ENCODE measurements around the gene PSD2. TPM values are rescaled to one million over a fixed set of nuclear protein-coding genes. Genes with fewer than 3 reads are reported as not detected.

PSD2 gene
- total and polyA plus RNA-seq, 10 of the 15 experiments (the other 5 are each of a cell fraction or from before 2014, with no cell fraction given) = 0.02 to 0.14 (median 0.03) TPM; not detected in 5

DNA sequence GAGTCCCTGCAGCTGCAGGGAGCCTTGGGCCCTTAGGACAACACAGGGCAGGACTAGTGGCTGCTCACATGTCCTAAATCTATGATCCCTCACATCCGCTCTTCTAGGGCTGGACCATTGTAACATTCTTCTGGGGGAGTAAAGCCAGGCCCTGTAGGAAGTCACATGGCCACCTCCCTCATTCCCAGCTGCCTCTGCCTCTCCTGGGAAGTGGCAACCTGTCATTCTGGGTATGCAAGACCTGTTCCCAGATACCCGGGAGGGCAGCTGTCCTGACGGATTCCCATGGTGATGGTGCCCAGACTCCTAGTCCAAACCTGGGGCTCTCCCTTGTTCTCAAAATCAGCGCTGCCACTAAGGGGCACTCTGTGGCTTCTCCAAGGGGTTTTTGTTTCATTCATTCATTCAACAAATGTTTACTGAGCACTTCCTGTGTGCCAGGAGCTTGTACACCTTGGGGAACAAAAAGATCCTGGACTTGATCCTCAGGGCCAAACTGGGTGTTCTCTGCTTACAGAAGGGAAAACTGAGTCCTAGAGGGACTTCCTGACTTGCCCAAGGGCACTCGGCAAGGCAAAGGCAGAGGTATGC lies 85.6 kb downstream of the PSD2 start:
- BruUV-seq (replicated peaks) = no TSS peak

GRCh38 chr5:139882316-139882715 lies 86.7 kb downstream of the PSD2 start:
- FAIRE-seq (no peak), DNase-seq (ENCODE audit: low read depth, low spot score) (no peak), ATAC-seq (no peak)
- ChIA-PET SMC1A (ENCODE audit: uncharacterized antibody, unreplicated experiment) (no interaction called here), CTCF (interaction anchor here (0.7 to 2.2 kb wide), 3 partner anchors 58 to 107 kb away, joined by 3 to 12 read pairs (median 3); no protein-coding TSS in a partner anchor), RAD21 (ENCODE audit: unreplicated experiment) (no interaction called here), POLR2A (interaction anchor here (1.0 kb wide), 1 partner anchor 8 kb away, joined by 4 read pairs; no protein-coding TSS in a partner anchor)
- WGBS (ENCODE audit: insufficient coverage, insufficient replicate concordance, low lambda C conversion rate, missing lambda C conversion rate) = 0% methylated on average over 3 of the region's 3 CpGs
- no peaks in the 10 kb centered on the region; the same call in 2 of the 3 replicates for H3K9me3 ChIP-seq (replicated peaks; ENCODE audit: control insufficient read depth, insufficient read depth, low read length)
- no peak overlapping the region for H3K4me2 ChIP-seq (ENCODE audit: control insufficient read depth, insufficient read depth)
- no peak for TF ChIP-seq USF2 (IDR thresholded peaks at IDR 0.05; ENCODE audit: borderline replicate concordance, low read depth, low read length)
- TF ChIP-seq MEF2A (IDR thresholded peaks at IDR 0.05; ENCODE audit: insufficient read depth, low read depth, low read length) = no peak
- TF ChIP-seq ZNF274 (IDR thresholded peaks at IDR 0.05; ENCODE audit: insufficient read depth, insufficient read length) = no peak
- no peak for TF ChIP-seq RBBP5 (conservative IDR thresholded peaks at IDR 0.05)
- TF ChIP-seq NFXL1 (IDR thresholded peaks at IDR 0.05; ENCODE audit: borderline replicate concordance) = no peak
- TF ChIP-seq TAF1 (IDR thresholded peaks at IDR 0.05; ENCODE audit: borderline replicate concordance, low read depth, low read length) = no peak
- no peak for TF ChIP-seq IRF4 (IDR thresholded peaks at IDR 0.05; ENCODE audit: low read depth, low read length)
- TF ChIP-seq ETV6 (conservative IDR thresholded peaks at IDR 0.05 in 1 of 2, IDR thresholded peaks at IDR 0.05 in 1 of 2; ENCODE audit: borderline replicate concordance in 1 of 2, low read depth in 1 of 2) = no peak
- no peak for TF ChIP-seq KAT2A (conservative IDR thresholded peaks at IDR 0.05; ENCODE audit: control insufficient read depth, low read depth, low read length)
- no peak for TF ChIP-seq HDAC2 (IDR thresholded peaks at IDR 0.05)
- TF ChIP-seq KLF5 (IDR thresholded peaks at IDR 0.05; ENCODE audit: partially characterized antibody) = no peak
- TF ChIP-seq POLR2AphosphoS5 (IDR thresholded peaks at IDR 0.05; ENCODE audit: low read length) = no peak
- no peak for TF ChIP-seq YBX1 (IDR thresholded peaks at IDR 0.05)
- no peak for TF ChIP-seq POLR2AphosphoS2 (IDR thresholded peaks at IDR 0.05; ENCODE audit: low read depth, low read length)
- TF ChIP-seq SUZ12 (IDR thresholded peaks at IDR 0.05; ENCODE audit: unreplicated experiment) = no peak
- no peak for TF ChIP-seq SP1 (IDR thresholded peaks at IDR 0.05; ENCODE audit: low read depth, low read length)
- BruUV-seq (replicated peaks) = no TSS peak
- H3K27ac ChIP-seq (ENCODE audit: control insufficient read depth, insufficient read depth) = no peak overlapping the region
- H3K9ac ChIP-seq (ENCODE audit: control insufficient read depth, insufficient read depth, low read length) = no peak overlapping the region
- H3K36me3 ChIP-seq (ENCODE audit: control insufficient read depth in 2 of 2, insufficient read depth in 2 of 2, low read length in 1 of 2) = peaks cover 2 to 5% of the 10 kb centered on the region in 2 experiments; a peak in 3 of 4 replicates
- in situ Hi-C loops (cut with MboI) = no loop called here
- no peaks in the 10 kb centered on the region for H4K20me1 ChIP-seq (ENCODE audit: control insufficient read depth, insufficient read depth)
- no peaks in the 10 kb centered on the region for H3K79me2 ChIP-seq (ENCODE audit: control insufficient read depth, insufficient read depth, low read length)
- no peak overlapping the region for H2AFZ ChIP-seq (ENCODE audit: control insufficient read depth, low read depth, low read length)
- H3K27me3 ChIP-seq (replicated peaks in 1 of 2; ENCODE audit: control insufficient read depth in 2 of 2, insufficient read depth in 2 of 2, low read length in 1 of 2) = no peaks in the 10 kb centered on the region
- no peak overlapping the region for H3K4me3 ChIP-seq
- H3K4me1 ChIP-seq (ENCODE audit: control insufficient read depth, insufficient read depth, low read length) = peaks cover 4% of the 10 kb centered on the region; the same call in 1 of the 2 replicates
- intact Hi-C loops (cut with micrococcal nuclease; ENCODE audit: unreplicated experiment) = no loop called here

More for the DNA sequence above, 85.6 kb downstream of the PSD2 start:
- no peak for ATAC-seq
- Histone ChIP-seq H3K36me3 (ENCODE audit: control insufficient read depth in 2 of 2, insufficient read depth in 2 of 2, low read length in 1 of 2) (peaks cover 2 to 7% of the 10 kb centered on the region in 2 experiments; a peak in 3 of 4 replicates), H3K4me1 (ENCODE audit: control insufficient read depth, insufficient read depth, low read length) (peaks cover 2% of the 10 kb centered on the region; the same call in 1 of the 2 replicates), H3K9me3 (replicated peaks; ENCODE audit: control insufficient read depth, insufficient read depth, low read length) (no peaks in the 10 kb centered on the region; the same call in 2 of the 3 replicates), H4K20me1 (ENCODE audit: control insufficient read depth, insufficient read depth) (no peaks in the 10 kb centered on the region), H3K4me2 (ENCODE audit: control insufficient read depth, insufficient read depth) (no peak overlapping the region), H2AFZ (ENCODE audit: control insufficient read depth, low read depth, low read length) (no peak overlapping the region), H3K4me3 (no peak overlapping the region), H3K79me2 (ENCODE audit: control insufficient read depth, insufficient read depth, low read length) (no peaks in the 10 kb centered on the region), H3K27ac (ENCODE audit: control insufficient read depth, insufficient read depth) (no peak overlapping the region), H3K9ac (ENCODE audit: control insufficient read depth, insufficient read depth, low read length) (no peak overlapping the region), H3K27me3 (replicated peaks in 1 of 2; ENCODE audit: control insufficient read depth in 2 of 2, insufficient read depth in 2 of 2, low read length in 1 of 2) (no peaks in the 10 kb centered on the region)
- ChIA-PET CTCF (interaction anchor here (2.2 kb wide), 1 partner anchor 88 kb away, joined by 12 read pairs; no protein-coding TSS in a partner anchor), RAD21 (ENCODE audit: unreplicated experiment) (no interaction called here), SMC1A (ENCODE audit: uncharacterized antibody, unreplicated experiment) (interaction anchor here (0.5 kb wide), 1 partner anchor 114 kb away, joined by 3 read pairs; no protein-coding TSS in a partner anchor), POLR2A (no interaction called here)
- in situ Hi-C loops (cut with MboI) (no loop called here), intact Hi-C loops (cut with micrococcal nuclease; ENCODE audit: unreplicated experiment) (no loop called here)
- TF ChIP-seq RFX5 (IDR thresholded peaks at IDR 0.05; ENCODE audit: low read depth, low read length) (no peak), RAD21 (IDR thresholded peaks at IDR 0.05; ENCODE audit: insufficient read depth, low read depth, low read length) (0 out of 2 replicates have a peak, but pooled peaks have one; percentile 21), SPI1 (IDR thresholded peaks at IDR 0.05; ENCODE audit: borderline replicate concordance, insufficient read depth, low read depth, low read length) (no peak), ZNF24 (IDR thresholded peaks at IDR 0.05) (peak; percentile 67; the same call in 1 of the 2 replicates)
- no peak for FAIRE-seq
- DNase-seq (ENCODE audit: low read depth, low spot score) = no peak
- whole genome bisulfite sequencing (ENCODE audit: insufficient coverage, insufficient replicate concordance, low lambda C conversion rate, missing lambda C conversion rate) = 81% methylated on average over 5 of the region's 5 CpGs

Measured in GM12878 (cell line).